ENCODE data around the gene B4GALT5.
"Not testable (repeated sequence)": the region's sequence is repeated elsewhere in the genome, so short reads cannot be mapped to it uniquely, and the experiment has no call there.

The B4GALT5 gene

GRCh38 chr20:49622243-49622642 lies 91.4 kb downstream of the B4GALT5 start:
- no peak for DNase-seq

GRCh38 chr20:49620364-49621240 lies 93.1 kb downstream of the B4GALT5 start:
- DNase-seq = no peak

- no peak for DNase-seq
Measured at GRCh38 chr20:49619113-49620048, 94.3 kb downstream of the B4GALT5 start.

- no peak for DNase-seq
Measured at GRCh38 chr20:49618289-49618688, 95.4 kb downstream of the B4GALT5 start.

GRCh38 chr20:49617394-49617793 lies 96.3 kb downstream of the B4GALT5 start:
- not testable (repeated sequence) for DNase-seq

GRCh38 chr20:49616154-49617007 lies 97.3 kb downstream of the B4GALT5 start:
- DNase-seq = no peak

GRCh38 chr20:49615401-49616153 lies 98.1 kb downstream of the B4GALT5 start:
- DNase-seq = no peak

- not testable (repeated sequence) for DNase-seq
Measured at GRCh38 chr20:49615051-49615400, 98.7 kb downstream of the B4GALT5 start.

- DNase-seq = no peak
Measured at GRCh38 chr20:49614338-49615050, 99.2 kb downstream of the B4GALT5 start.

GRCh38 chr20:49612127-49612738 lies 101.4 kb downstream of the B4GALT5 start:
- no peak for DNase-seq

GRCh38 chr20:49611539-49612126 lies 102.0 kb downstream of the B4GALT5 start:
- not testable (repeated sequence) for DNase-seq

GRCh38 chr20:49610691-49611538 lies 102.8 kb downstream of the B4GALT5 start:
- DNase-seq = peak; percentile 52 to 75

- DNase-seq = peak; percentile 64 to 71
Measured at GRCh38 chr20:49608752-49609670, 104.7 kb downstream of the B4GALT5 start.

- DNase-seq = no peak
Measured at GRCh38 chr20:49607568-49607967, 106.1 kb downstream of the B4GALT5 start.

GRCh38 chr20:49603209-49603627 lies 110.5 kb downstream of the B4GALT5 start:
- DNase-seq = no peak

GRCh38 chr20:49602345-49603208 lies 111.1 kb downstream of the B4GALT5 start:
- DNase-seq = no peak
